Nephron progenitor cell (in vitro differentiated cells): ENCODE measurements around the gene TRAPPC6A.

Source experiments
- DNase-seq: peaks from one replicate; pipeline ENCODE4 v3.0.0; 2021
- H3K27ac Mint-ChIP-seq: 2 replicates; pipeline ENCODE4 v1.8.0; 2021; ENCODE audit warnings: mild to moderate bottlenecking, moderate library complexity, mixed read lengths
- H3K27me3 Mint-ChIP-seq: 2 replicates; pipeline ENCODE4 v1.8.0; 2021; ENCODE audit warnings: mild to moderate bottlenecking, low read depth, mixed read lengths; ENCODE audit not compliant: poor library complexity
- H3K36me3 Mint-ChIP-seq: 2 replicates; pipeline ENCODE4 v1.8.0; 2021; ENCODE audit warnings: low read depth, mixed read lengths
- H3K4me1 Mint-ChIP-seq: 2 replicates; pipeline ENCODE4 v1.8.0; 2021; ENCODE audit warnings: mixed read lengths
- H3K4me3 Mint-ChIP-seq: 2 replicates; pipeline ENCODE4 v1.8.0; 2021; ENCODE audit warnings: mild to moderate bottlenecking, moderate library complexity, mixed read lengths
- H3K9me3 Mint-ChIP-seq: 2 replicates; pipeline ENCODE4 v1.8.0; 2021; ENCODE audit warnings: mild to moderate bottlenecking, moderate library complexity, mixed read lengths
- TF ChIP-seq, protein P1 (sequence below): fragments of 200-600 bp; sonication (generic); IDR thresholded peaks from 2 replicates; pipeline ENCODE4 v1.5.0; 2021; ENCODE audit warnings: antibody characterized with exemption

TRAPPC6A gene

DNA sequence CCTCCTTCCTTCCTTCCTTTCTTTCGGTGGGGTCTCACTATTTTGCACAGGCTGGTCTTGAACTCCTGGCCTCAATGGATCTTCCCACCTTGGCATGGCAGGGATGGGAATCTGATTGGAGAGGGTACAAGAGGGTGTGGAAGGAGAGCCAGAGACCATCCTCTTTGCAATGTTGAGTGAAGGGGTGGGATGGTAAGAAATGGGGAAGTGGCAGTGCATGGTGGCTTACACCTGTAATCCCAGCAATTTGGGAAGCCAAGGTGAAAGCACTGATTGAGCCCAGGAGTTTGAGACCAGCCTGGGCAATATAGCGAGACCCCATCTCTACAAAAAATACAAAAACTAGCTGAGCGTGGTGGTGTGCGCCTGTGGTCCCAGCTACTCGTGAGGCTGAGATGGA lies 6.1 kb upstream of the TRAPPC6A start:
- no peaks in the 10 kb centered on the region for H3K9me3 Mint-ChIP-seq
- DNase-seq = no peak
- TF ChIP-seq, protein P1, sequence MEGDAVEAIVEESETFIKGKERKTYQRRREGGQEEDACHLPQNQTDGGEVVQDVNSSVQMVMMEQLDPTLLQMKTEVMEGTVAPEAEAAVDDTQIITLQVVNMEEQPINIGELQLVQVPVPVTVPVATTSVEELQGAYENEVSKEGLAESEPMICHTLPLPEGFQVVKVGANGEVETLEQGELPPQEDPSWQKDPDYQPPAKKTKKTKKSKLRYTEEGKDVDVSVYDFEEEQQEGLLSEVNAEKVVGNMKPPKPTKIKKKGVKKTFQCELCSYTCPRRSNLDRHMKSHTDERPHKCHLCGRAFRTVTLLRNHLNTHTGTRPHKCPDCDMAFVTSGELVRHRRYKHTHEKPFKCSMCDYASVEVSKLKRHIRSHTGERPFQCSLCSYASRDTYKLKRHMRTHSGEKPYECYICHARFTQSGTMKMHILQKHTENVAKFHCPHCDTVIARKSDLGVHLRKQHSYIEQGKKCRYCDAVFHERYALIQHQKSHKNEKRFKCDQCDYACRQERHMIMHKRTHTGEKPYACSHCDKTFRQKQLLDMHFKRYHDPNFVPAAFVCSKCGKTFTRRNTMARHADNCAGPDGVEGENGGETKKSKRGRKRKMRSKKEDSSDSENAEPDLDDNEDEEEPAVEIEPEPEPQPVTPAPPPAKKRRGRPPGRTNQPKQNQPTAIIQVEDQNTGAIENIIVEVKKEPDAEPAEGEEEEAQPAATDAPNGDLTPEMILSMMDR = no peak
- H3K36me3 Mint-ChIP-seq = peaks cover 8% of the 10 kb centered on the region
- H3K4me3 Mint-ChIP-seq = no peak overlapping the region
- H3K27ac Mint-ChIP-seq = no peak overlapping the region
- H3K27me3 Mint-ChIP-seq = peaks cover 35% of the 10 kb centered on the region
- H3K4me1 Mint-ChIP-seq = peaks cover 15% of the 10 kb centered on the region

DNA sequence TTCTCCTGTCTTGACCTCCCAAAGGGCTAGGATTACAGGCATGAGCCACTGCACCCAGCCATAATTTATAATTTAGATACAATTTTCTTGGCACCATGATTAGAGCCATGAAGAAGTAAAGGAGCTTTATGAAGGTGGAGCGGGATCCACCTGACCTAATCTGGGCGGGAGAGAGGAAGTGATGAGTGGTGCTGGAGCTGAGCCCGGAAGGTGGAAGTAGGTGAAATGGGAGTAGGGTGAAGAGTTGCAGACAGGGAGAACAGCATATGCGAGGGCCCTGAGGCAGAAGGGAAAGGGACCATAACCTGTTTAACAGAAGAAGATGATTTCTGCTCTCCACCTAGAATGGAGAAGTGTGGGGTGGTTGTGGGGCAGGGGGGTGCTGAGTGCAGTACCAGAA lies 4.7 kb upstream of the TRAPPC6A start:
- no peaks in the 10 kb centered on the region for H3K9me3 Mint-ChIP-seq
- no peak overlapping the region for H3K4me3 Mint-ChIP-seq
- H3K27me3 Mint-ChIP-seq = peaks cover 35% of the 10 kb centered on the region
- peaks cover 8% of the 10 kb centered on the region for H3K36me3 Mint-ChIP-seq
- no peak for DNase-seq
- TF ChIP-seq, protein P1 = no peak
- peaks cover 21% of the 10 kb centered on the region for H3K4me1 Mint-ChIP-seq
- H3K27ac Mint-ChIP-seq = no peak overlapping the region

DNA sequence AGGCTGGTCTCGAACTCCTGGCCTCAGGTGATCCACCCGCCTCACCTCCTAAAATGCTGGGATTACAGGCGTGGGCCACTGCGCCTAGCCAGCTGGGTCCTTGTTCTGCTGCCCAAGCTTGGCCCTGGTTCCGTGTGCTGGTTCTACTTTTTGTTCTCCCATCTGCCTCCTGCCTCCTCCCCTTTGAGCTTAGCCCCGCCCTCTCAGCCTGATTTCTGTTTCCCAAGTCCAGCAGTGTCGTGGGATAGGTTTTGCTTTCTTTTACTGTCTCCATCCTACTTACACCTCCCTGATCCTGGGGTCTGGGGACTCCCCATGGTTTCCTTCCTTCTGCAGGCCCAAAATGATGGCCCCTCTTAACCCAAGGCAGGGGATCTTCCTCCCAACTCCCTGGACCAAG lies 2.9 kb upstream of the TRAPPC6A start:
- H3K27ac Mint-ChIP-seq = no peak overlapping the region
- H3K36me3 Mint-ChIP-seq = peaks cover 8% of the 10 kb centered on the region
- H3K4me1 Mint-ChIP-seq = peaks cover 26% of the 10 kb centered on the region
- TF ChIP-seq, protein P1 = no peak
- DNase-seq = no peak
- H3K4me3 Mint-ChIP-seq = peak overlapping the region; percentile 83
- peaks cover 25% of the 10 kb centered on the region for H3K27me3 Mint-ChIP-seq
- H3K9me3 Mint-ChIP-seq = no peaks in the 10 kb centered on the region

DNA sequence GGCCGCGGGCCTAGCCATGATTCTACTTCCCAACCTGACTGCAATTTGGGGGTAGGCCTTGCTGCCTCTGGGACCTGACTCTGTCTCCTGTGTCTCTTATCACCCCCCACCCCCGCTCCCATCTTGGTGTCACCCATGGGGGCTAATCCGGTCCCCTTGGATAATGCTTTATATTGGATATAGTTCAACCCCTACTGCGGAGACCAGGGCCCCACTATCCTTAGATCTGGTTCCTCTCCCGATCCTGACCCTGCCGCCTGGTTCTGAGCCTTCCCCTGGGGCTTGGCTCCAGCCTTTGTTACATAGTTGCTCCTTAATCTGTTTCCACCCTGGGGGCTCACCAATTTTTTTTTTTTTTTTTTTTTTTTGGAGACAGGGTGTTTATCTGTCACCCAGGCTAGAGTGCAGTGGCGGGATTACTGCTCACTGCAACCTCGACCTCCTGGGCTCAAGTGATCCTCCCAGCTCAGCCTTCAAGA lies 1.9 kb upstream of the TRAPPC6A start:
- Mint-ChIP-seq H3K4me1 (peaks cover 35% of the 10 kb centered on the region), H3K4me3 (peak overlapping the region; percentile 83), H3K9me3 (no peaks in the 10 kb centered on the region), H3K27ac (no peak overlapping the region), H3K27me3 (peaks cover 18% of the 10 kb centered on the region), H3K36me3 (peaks cover 8% of the 10 kb centered on the region)
- TF ChIP-seq, protein P1 = no peak
- DNase-seq = no peak

DNA sequence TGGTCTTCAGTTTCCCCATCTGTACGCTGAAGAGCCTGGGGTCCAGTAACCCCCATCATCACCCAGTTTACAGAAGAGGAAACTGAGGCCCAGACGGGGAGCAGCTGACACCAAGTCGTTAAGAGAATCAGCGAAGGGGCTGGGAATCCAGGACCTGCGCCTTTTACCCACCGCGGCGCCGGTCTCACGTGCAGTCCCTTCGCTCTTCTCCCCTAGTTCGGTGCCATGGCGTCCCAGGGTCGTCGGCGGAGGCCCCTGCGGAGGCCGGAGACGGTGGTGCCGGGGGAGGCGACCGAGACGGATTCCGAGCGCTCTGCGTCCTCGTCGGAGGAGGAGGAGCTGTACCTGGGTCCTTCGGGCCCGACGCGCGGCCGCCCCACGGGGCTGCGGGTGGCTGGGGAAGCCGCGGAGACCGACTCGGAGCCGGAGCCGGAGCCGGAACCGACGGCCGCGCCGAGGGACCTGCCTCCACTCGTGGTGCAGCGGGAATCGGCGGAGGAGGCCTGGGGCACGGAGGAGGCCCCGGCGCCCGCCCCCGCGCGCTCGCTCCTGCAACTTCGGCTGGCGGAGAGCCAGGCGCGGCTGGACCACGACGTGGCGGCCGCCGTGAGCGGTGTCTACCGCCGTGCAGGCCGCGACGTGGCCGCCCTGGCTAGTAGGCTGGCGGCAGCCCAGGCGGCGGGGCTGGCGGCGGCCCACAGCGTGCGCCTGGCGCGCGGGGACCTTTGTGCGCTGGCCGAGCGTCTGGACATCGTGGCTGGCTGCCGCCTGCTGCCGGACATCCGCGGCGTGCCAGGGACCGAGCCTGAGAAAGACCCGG lies 1.2 kb upstream of the TRAPPC6A start:
- Mint-ChIP-seq H3K27me3 (peaks cover 18% of the 10 kb centered on the region), H3K36me3 (peaks cover 8% of the 10 kb centered on the region), H3K4me3 (peak overlapping the region; percentile 94), H3K4me1 (peaks cover 36% of the 10 kb centered on the region), H3K9me3 (no peaks in the 10 kb centered on the region), H3K27ac (no peak overlapping the region)
- TF ChIP-seq, protein P1 = no peak
- DNase-seq = peak; percentile 61
